HL-60/S4 (cell line): ENCODE results near the gene PLCL1.
"Not testable (repeated sequence)": the region's sequence is repeated elsewhere in the genome, so short reads cannot be mapped to it uniquely, and the experiment has no call there.

ENCODE experiments used
- in situ Hi-C: fragments of 300-500 bp; cut with MboI; formaldehyde crosslinking; loops from 2 replicates; pipeline ENCODE4 v1.14.3; 2022; ENCODE audit warnings: low sequenced_read_pairs

The PLCL1 gene

DNA sequence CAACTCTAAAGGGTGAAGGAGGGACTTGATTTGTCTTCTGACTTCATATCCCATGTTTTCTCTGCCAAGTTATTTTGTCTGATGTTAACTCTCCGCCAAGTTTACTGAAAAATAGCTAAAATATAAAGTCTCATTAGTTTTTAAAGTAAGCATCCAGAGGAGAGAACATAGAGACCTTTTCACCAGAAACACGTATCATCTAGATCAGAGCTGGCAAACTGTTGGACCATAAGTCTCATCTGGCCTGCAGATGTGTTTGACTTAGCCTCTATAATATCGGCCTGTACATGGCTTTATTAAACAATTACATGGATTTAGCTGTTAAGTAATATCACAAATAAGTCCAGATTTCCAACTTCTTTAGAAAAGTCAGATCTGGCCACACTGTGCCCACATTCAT is 182.6 kb downstream of the PLCL1 start:
- in situ Hi-C loops, result no loop called here

DNA sequence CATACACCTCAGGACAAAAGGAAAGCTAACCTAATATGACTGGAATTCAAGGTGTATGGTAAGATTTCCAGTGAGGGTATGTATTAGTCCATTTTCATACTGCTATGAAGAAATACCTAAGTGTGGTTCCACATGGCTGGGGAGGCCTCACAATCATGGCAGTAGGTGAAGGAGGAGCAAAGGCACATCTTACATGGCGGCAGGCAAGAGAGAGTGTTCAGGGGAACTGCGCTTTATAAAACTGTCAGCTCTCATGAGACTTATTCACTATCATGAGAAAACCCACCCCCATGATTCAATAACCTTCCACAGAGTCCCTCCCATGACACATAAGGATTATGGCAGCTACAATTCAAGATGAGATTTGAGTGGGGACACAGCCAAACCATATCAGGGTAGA is 186.0 kb downstream of the PLCL1 start:
- in situ Hi-C loops, result no loop called here

DNA sequence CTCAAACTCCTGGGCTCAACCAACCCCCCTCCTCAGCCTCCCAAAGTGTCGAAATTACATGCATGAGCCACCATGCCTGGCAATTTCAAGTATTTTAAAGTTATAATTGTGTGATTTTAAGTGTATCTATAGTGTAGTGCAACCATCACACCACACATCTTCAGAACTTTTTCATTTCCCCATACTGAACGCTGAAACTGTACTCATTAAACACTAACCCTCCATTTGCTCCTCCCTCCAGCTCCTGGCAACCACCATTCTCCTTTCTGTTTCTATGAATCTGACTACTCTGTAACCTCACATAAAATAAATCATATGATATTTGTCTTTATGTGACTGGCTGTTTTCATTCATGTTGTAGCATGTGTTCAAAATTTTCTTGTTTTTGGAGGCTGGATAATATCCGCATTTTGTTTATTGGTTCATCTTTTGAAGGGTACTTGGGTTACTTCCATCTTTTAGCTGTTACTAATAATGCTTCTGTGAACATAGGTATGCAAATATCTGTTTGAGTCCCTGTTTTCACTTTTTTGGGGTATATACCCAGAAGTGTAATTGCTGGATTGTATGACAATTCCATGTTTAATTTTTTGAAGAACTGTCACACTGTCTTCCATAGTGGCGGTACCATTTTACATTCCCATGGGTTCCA is 188.2 kb downstream of the PLCL1 start:
- in situ Hi-C loops, result no loop called here

DNA sequence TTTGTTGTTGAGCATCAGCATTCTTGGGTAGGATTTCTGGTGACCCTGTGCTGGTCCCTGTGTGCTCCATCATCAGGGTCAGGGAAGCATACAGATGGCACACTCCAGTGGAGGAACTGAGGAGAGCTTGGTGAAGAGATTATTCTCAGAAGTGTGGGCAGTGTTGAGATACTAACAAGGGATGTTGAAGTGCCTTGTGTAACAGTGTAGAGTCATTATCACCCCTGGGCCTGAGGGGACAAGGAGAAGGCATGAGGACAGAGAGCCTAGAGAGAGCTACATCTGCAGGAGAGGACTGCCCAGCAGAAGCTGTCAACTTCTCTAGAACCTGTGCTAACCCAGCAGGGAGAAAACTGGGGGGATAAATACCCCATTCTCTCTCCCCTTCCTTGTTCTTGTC is 189.0 kb downstream of the PLCL1 start:
- in situ Hi-C loops, result no loop called here

DNA sequence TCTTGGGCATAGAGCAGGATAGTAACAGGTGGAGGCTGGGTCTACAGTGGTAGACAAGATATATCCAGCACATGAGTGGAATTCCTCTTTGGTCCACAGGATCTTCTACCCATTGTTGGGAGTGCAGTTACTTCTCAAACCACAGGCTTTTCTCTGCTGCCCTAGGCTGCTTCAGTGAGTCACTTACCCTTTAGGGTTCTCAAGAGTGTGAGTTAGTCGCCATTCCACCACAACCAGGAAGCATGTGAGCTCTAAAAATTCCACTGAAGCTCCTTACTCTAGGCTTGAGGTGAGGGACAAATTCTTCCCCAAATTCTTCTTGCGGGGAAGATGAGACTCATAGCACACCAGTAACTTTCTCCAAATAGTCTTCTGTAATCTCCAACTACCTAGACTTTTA is 189.4 kb downstream of the PLCL1 start:
- in situ Hi-C loops, result no loop called here

DNA sequence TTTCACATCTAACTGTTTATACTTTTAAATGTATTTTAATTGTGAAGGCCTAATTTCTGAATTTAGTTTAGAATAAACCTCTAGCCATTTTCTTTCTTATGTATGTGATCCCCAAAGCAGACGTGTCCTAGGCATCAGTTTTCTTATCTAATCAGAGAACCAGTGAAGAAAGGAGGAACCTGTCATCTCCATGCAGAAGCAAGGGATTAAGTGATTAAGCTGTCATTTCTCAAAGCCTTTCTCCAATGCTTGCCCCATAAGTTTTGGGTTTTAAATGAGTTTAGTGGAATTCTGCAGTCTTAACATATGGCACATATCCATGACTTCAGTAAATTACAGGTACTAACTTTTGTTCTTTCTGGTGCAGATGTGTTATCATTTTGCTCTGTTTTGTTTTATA is 190.4 kb downstream of the PLCL1 start:
- in situ Hi-C loops, result no loop called here

DNA sequence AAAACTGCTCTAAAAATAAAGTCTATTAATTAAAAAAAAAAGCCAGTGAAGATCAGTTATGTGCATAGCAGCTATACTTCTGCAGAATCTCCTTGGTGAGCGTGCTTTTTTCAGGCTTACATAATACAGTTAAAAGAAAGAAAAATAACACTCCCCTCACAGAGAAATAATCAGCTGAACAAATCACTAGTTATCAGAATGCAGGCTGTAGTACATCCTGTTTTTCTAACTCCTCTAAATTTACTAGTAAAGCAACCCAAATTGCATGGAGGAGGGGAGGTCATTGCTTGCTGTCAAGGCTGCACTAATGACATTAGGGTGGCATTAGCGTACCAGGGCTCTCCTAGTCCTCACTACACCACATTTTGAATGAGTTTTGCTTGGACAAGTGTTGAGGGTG is 192.2 kb downstream of the PLCL1 start:
- in situ Hi-C loops, result no loop called here

DNA sequence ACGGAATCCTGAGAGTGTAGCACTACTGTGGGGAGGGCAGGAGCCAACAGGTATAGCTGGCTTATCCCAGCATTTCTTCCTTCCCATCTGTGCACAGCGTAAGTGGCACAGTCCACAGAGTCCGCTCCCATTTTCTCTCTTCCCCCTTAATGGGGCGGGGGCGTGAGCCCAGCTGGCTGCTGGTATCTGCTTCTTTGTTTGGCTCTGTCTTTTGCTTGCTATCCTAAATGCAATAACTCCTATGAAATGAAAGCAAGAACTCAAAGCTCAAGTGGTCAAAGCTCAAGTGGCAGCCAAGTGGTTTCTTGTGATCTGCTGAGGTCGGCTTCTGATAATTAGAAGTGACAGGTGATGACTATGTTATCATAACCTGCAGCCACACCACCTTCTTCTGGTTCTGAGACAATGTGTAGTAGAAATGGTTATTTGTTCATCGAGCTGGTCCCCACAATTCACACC is 192.7 kb downstream of the PLCL1 start:
- in situ Hi-C loops, result no loop called here

DNA sequence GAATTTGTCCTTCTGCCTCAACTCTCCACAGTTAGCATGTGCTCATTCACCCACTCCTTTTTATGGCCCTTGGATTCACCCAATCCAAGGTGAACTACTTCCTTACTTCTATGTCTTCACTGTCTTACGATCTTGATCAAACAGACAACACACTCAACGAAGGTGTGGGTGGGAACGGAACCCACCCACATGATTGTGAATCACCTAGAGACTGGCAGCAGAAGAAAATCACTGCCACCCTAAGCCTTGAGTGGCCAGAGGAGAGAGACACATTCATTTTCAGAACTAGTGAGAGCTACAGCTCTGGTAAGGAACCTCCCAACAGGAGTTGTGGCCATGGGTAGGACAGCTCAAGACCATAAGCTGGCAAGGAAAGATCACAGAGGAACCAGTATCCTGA is 194.3 kb downstream of the PLCL1 start:
- in situ Hi-C loops, result no loop called here

DNA sequence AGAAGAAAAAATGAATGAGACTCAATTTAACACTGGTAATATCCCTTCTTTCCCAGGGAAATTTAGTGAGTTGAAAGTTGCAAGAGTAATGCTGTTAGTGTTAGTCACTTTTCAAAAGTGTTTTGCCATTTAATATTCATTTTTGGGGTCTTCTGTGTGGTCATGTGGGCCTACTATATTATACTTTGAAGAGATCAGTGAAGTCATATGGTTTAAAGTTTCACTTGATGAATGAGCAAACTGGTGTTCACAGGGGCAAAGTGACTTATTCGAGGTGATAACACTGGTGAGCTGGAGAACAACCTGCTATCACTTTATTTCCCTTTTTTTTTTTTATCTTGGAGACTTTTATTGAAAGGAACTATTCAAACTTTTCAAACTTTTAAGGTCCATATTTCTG is 196.0 kb downstream of the PLCL1 start:
- in situ Hi-C loops, result no loop called here

DNA sequence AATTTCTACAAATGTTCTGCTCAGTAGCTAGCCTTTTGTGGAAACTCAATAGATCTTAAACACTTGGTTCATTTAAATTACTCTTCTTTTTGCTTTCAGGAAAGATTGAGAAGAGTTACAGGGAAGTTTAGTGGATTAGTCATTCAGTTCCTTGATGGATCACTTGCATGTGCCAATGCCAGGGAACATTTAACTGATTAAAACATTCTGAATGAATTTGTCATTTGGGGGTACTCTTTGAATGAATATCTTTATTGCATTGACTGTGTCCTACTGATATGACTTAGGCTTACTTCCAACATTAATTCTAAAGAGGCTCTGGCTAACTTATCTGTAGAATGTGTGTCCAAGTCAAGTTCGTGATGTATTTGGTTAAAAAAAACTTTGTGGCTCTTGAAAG is 199.8 kb downstream of the PLCL1 start:
- in situ Hi-C loops, result no loop called here

DNA sequence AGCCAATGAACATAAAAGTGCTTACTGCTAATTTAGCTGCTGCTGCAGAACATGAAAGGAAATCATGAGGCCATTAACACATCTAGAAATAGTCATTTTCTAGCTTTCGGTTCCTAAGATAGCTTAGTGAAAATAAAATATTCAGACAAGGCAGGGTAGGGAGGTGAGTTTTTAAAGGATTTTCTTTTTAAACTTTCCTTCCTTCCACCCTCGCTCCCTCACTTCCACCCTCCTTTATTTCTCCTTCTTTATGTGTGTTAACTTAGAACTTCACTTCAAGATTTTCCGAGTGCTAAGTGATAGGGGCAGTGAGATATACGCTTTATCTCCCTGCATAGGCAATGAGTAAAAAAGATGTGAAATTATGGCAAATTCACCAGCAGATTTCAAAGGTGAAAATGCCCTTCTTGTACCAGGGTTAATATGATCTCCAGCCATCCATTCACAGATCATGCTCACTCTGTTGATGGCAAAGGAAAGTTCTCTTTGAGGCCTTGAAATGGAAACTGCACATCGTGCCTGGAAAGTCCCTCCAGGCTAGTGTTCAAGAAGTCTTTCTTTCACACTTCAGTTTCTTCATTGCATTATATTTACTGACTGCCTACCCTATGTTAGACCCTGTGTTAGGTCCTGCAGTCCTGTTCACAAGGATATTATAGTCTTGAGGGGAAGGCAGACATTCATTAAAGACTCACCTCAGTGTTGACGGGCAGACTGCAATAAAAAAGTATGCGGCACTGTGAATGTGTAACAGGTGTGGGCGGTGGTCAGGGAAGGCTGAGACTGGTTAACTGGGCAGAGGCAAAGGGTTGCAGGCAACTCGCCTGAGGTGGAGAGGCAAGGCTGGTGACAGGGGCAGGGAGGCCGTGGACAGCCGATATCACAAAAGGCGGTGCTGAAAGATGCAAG is 200.8 kb downstream of the PLCL1 start:
- in situ Hi-C loops, result no loop called here

DNA sequence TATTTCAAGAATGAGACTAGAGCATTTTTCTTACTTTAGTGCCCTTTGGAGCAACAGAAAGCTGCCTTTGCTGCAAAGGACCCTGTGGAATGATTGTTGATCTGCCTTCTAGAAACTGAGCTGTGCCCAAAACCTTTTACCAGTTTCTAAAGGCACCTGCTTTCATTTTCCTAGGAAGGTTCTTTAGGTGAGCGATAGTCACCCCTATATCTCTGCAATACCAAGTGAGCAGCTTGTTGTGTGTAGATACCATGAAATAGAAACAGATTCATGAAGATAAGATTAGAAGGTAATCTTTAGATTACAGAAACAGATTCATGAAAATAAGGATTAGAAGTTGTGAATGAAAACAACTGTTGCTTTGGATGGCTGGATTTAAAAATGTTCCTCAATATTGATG is 202.3 kb downstream of the PLCL1 start:
- in situ Hi-C loops, result no loop called here

DNA sequence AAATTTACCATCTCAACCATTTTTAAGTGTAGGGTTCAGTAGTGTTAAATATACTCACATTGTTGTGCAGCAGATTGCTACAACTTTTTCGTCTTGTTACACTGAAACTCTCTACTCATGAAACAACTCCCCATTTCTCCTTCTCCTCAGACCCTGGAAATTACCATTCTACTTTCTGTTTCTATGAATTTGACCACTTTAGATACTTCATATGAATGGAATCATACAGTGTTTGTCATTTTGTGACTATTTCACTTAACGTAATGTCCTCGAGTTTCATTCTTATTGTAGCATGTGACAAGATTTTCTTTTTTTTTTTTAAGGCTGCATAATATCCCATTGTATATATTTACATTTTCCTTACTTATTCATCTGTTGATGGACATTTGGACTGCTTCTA is 203.8 kb downstream of the PLCL1 start:
- in situ Hi-C loops, result no loop called here

DNA sequence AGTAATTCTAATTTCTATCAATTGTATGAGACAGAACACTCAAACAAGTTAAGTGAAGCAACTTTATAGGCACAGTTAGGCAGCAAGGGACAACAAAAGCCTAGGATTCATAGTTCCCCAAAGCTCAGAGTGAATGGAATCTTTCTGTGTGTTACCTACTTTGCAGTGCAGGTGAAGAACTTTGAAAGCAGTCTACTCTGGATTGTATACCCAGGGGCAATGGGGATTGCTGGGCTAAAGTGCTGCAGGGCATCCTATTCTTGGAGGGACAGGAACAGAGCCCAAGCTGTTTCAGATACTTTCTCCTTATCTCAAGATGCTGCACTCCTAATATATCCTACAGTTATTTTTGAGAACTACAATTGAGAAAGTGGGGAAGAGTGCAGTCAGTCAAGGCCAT is 207.6 kb downstream of the PLCL1 start:
- in situ Hi-C loops, result no loop called here

DNA sequence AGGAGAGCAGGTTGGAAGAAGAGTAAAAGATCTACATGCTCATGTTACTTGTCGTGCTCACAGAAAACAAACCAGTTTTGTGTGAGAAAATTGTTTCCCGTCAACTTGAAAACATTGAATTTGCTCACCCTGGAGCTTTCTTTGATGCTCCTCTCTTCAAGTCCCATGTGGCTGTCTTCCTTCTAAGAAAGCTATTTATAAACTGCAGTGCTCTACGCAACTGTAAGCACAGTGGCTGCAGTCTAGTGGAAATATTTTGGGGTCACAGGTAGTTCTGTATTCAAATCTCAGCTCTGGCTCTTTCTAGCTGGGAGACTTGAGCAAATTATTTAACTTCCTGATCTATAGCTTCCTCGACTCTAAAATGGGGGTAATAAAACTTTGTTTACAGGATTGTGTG is 211.8 kb downstream of the PLCL1 start:
- in situ Hi-C loops, result no loop called here

DNA sequence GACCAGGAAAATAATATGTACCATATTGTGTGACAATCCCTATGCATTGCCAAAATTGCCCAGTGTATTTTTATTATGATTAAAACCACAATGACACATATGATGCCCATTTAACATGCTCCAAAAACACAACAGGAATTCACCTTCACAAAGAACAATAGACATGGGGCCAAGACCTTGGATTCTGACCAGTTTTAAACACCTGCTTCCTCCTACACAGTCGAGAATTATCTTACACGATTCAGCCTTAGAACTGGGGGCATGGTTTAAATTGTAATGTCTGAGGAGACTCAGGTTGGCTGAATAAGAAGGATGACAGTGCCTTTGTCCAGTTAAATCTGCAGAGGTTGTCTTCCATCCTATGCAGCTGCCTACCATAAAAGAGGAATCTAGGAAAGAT is 212.7 kb downstream of the PLCL1 start:
- in situ Hi-C loops, result no loop called here

DNA sequence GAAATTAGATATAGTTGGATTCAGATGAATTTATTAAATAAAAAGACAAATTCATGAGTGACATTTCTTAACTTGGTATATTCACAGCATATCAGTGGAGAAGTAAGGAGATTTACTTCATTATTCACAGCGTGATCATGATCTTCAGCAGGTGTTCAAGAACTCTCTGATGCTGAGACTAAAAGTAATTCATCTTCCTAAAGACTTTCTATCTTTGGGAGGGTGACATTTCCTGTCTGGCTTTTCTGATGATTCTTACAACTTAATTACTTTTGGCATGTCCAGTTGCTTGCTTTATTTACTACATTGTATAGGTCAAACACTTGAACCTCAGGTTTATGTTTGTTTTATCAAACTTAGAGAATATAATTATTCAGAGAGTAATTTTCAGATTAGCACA is 224.6 kb downstream of the PLCL1 start:
- in situ Hi-C loops, result no loop called here

DNA sequence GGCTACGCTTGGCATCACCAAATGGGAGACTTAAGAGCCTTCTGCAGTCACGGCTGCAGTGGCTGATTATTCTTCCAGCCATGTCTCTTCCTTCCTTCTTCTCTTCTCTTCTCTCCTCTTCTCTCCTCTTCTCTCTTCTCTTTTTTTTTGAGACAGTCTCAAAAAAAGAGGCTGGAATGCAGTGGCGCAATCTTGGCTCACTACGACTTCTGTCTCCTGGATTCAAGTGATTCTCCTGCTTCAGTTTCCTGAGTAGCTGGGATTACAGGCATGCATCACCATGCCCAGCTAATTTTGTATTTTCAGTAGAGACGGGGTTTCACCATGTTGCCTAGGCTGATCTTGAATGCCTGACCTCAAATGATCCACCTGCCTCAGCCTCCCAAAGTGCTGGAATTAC is 225.2 kb downstream of the PLCL1 start:
- in situ Hi-C loops, result not testable (repeated sequence)

DNA sequence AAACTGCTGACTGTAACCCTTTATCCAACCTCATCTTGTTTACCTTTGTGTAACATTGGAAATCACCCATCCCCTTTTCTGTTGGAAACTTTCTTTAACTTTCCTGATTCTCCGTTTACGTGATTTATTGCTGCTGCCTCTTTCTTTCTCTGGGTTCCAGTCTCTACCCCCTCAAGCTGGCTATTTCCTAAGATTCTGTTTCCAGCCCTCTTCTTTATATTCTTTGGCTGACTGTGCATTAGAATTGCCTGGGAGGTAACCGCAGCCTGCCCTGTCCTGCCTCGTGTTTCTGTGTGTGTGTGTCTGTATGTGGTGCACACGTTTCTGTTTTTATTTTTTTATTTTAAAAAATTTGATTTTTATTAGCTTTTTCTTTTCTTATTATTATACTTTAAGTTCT is 229.2 kb downstream of the PLCL1 start:
- in situ Hi-C loops, result no loop called here

DNA sequence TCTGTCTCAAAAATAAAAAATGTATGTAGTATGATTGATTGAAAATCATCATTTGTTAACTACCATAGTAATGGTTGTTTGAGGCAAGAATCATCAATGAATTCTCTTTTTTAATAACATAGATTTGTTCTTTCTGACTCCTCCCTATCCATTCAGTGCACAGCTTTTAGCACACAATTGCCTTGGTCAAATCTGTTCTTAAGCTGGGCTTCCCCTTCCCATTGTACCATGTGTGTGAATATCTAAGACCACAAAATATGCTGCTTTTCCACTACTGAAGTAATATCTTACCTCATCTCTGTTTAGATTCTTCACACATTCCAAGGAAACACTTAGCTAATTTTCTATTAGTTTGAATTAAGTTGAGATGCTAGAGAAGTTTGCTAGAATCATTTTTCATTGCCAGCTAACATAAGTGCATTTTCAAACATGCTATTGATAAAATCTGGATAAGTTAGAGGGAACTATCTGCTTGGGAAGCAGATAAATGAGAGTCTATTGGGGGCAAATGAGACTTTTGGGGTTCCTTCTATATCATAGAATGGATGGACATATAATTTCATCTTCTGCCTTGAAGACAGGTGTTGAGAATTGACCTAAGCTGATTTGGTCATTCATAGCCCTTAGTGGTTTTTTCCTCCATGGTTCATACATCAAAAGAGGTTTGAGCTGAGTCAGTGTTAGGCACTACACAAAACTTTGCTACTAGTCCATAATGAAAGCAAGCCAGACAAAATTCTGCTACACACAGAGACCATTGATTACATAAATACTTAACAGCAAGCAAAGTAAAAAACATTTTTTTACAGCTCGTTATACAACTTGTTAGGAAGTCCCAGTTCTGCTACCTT is 231.9 kb downstream of the PLCL1 start:
- in situ Hi-C loops, result no loop called here

DNA sequence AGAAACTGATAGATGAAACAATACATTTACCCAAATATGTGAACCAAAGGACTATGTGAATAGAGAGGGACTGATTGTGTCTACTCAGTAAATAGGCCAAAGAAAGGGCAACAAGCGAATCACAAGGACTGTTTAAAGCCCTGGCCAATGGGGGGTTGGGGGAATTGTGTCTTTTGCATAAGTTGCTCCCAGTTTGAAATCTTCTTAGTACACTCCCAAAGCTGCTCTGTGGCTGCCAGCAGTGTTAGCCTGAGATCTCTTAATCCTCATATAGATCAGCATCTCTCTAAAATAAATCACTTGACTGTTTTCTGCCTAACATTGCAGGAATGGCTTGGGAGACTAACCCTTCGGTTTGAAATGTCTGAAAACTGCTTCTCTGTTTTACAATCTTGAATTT is 236.4 kb downstream of the PLCL1 start:
- in situ Hi-C loops, result no loop called here
